K562 (cell line): ENCODE measurements around the gene LTBP2. TPM values are rescaled to one million over a fixed set of nuclear protein-coding genes. Genes with fewer than 3 reads are reported as not detected.

Experiments
- ATAC-seq: fragments of 200-7000 bp; cut with Tn5 transposase; 3 replicates; pipeline ENCODE4 v1.9.1; 2020; ENCODE audit warnings: moderate library complexity
- BruUV-seq: library from RNA; stranded (reverse); fragments of 400-500 nt; replicated peaks from 2 replicates; lab custom pipeline; 2021; lab: Mats Ljungman, UMichigan
- CTCF ChIA-PET: fragments of 300-600 bp; formaldehyde crosslinking; extraction: SDS; loops from one replicate; lab custom pipeline; 2021; ENCODE audit warnings: low intra/inter-chr PET ratio; lab: Yijun Ruan, JAX
- POLR2A ChIA-PET: fragments of 300-600, 350-650 bp; sonication (Branson Sonifier 250); formaldehyde crosslinking; extraction: SDS; loops from one replicate; lab custom pipeline; 2021; ENCODE audit warnings: antibody characterized with exemption, inconsistent platforms; lab: Yijun Ruan, JAX
- DNase-seq, 4 experiments: peaks; one replicate each; pipeline versions ENCODE4 v3.0.0 to v3.0.0-alpha.2; 2011 to 2018; ENCODE audit warnings: low spot score in 3 of 4, mixed read lengths in 3 of 4; ENCODE audit errors: extremely low read depth in 1 of 4
- FAIRE-seq: peaks from 2 replicates; lab custom pipeline; 2011; peaks lifted over from hg19 to GRCh38; lab: Jason Lieb, UNC
- H2AFZ ChIP-seq: 2 replicates; pipeline ENCODE4 v1.6.0; 2011; ENCODE audit warnings: low read depth, low read length, control low read depth, inconsistent platforms
- H3K27ac ChIP-seq: fragments of 200-600 bp; 3 replicates; pipeline ENCODE4 v1.8.0; 2011; ENCODE audit warnings: low read depth, mild to moderate bottlenecking, control low read depth, inconsistent platforms, low read length, moderate library complexity, mixed read lengths; ENCODE audit errors: extremely low read depth
- H3K27me3 ChIP-seq, 2 experiments: fragments of 300-600 bp in 1 of 2; 2 replicates in 1 of 2; 3 replicates in 1 of 2; pipeline versions ENCODE4 v1.6.0 to v1.8.0; 2011; ENCODE audit warnings: inconsistent platforms in 2 of 2, low read length in 2 of 2, mild to moderate bottlenecking in 1 of 2, mixed read lengths in 1 of 2, moderate library complexity in 1 of 2; ENCODE audit not compliant: control insufficient read depth in 2 of 2, insufficient read depth in 2 of 2
- H3K36me3 ChIP-seq: fragments of 300-600 bp; 3 replicates; pipeline ENCODE4 v1.8.0; 2011; ENCODE audit warnings: mild to moderate bottlenecking, low read length, inconsistent platforms; ENCODE audit not compliant: control insufficient read depth, insufficient read depth
- H3K4me1 ChIP-seq, 2 experiments: fragments of 200-600 bp in 1 of 2; replicated peaks in 1 of 2; 2 replicates in 1 of 2; 3 replicates in 1 of 2; pipeline versions ENCODE4 v1.5.1 to v1.8.0; 2011; ENCODE audit warnings: inconsistent platforms in 2 of 2, low read length in 2 of 2, mild to moderate bottlenecking in 1 of 2, mixed read lengths in 1 of 2, moderate library complexity in 1 of 2; ENCODE audit not compliant: control insufficient read depth in 2 of 2, insufficient read depth in 2 of 2
- H3K4me2 ChIP-seq: 2 replicates; pipeline ENCODE4 v1.6.1; 2011; ENCODE audit warnings: low read length, control low read depth, inconsistent platforms, mixed read lengths; ENCODE audit not compliant: insufficient read depth
- H3K4me3 ChIP-seq: fragments of 200-600 bp; sonication (generic), shearing (Covaris generic); 2 replicates; pipeline ENCODE4 v1.5.1; 2016; ENCODE audit warnings: control low read depth, inconsistent platforms
- H3K79me2 ChIP-seq: fragments of 200-600 bp; 3 replicates; pipeline ENCODE4 v1.8.0; 2011; ENCODE audit warnings: low read length, inconsistent platforms; ENCODE audit not compliant: control insufficient read depth, insufficient read depth
- H3K9ac ChIP-seq, 2 experiments: 2 replicates each; pipeline versions ENCODE4 v1.6.0 to v1.6.1; 2011; ENCODE audit warnings: low read depth in 2 of 2, low read length in 2 of 2, control low read depth in 1 of 2, inconsistent platforms in 1 of 2, mild to moderate bottlenecking in 1 of 2, mixed read lengths in 1 of 2; ENCODE audit not compliant: insufficient read depth in 1 of 2
- H3K9me1 ChIP-seq: one replicate; pipeline ENCODE4 v1.6.0; 2011; ENCODE audit warnings: inconsistent platforms, mild to moderate bottlenecking, low read length, moderate library complexity; ENCODE audit not compliant: control insufficient read depth, insufficient read depth
- H3K9me3 ChIP-seq: replicated peaks from 2 replicates; pipeline ENCODE4 v1.5.1; 2011; ENCODE audit warnings: low read depth, low read length, inconsistent platforms; ENCODE audit not compliant: control insufficient read depth, insufficient read depth
- H4K20me1 ChIP-seq: replicated peaks from 2 replicates; pipeline ENCODE4 v1.6.1; 2011; ENCODE audit warnings: low read length, inconsistent platforms, mixed read lengths; ENCODE audit not compliant: control insufficient read depth, insufficient read depth
- BCOR ChIP-seq: fragments of 450-650 bp; IDR thresholded peaks from 2 replicates; pipeline ENCODE4 v1.6.1; 2016
- FOS ChIP-seq: IDR thresholded peaks from 3 replicates; pipeline ENCODE4 v1.6.1; 2011; ENCODE audit not compliant: insufficient read length; ENCODE audit errors: extremely low read depth
- HDGF ChIP-seq: fragments of 450-650 bp; IDR thresholded peaks from 2 replicates; pipeline ENCODE4 v1.6.1; 2016
- PHB2 ChIP-seq: fragments of 450-650 bp; IDR thresholded peaks from 2 replicates; pipeline ENCODE4 v1.6.1; 2017; ENCODE audit warnings: low read depth
- POLR3G ChIP-seq: IDR thresholded peaks from 2 replicates; pipeline ENCODE4 v1.6.1; 2011; ENCODE audit not compliant: insufficient read length, insufficient replicate concordance; ENCODE audit errors: extremely low read depth
- PRPF4 ChIP-seq: fragments of 200-400 bp; formaldehyde crosslinking; IDR thresholded peaks from one replicate; pipeline ENCODE4 v1.6.1; 2017; ENCODE audit warnings: low read length, low read depth, mild to moderate bottlenecking; ENCODE audit not compliant: insufficient read depth, poor library complexity, severe bottlenecking
- RBM25 ChIP-seq: fragments of 200-400 bp; formaldehyde crosslinking; IDR thresholded peaks from 2 replicates; pipeline ENCODE4 v1.6.1; 2018; ENCODE audit warnings: low read length, low read depth, moderate library complexity; ENCODE audit not compliant: severe bottlenecking
- SMARCA4 ChIP-seq: fragments of 450-650 bp; IDR thresholded peaks from 2 replicates; pipeline ENCODE4 v1.6.1; 2016
- STAT5A ChIP-seq: IDR thresholded peaks from 2 replicates; pipeline ENCODE4 v1.6.1; 2012; ENCODE audit warnings: low read length, inconsistent platforms, borderline replicate concordance
- THAP12 ChIP-seq: fragments of 250-450 bp; sonication (Bioruptor Pico); IDR thresholded peaks from 2 replicates; pipeline ENCODE4 v1.9.0; 2021; ENCODE audit warnings: mild to moderate bottlenecking, inconsistent platforms
- WHSC1 ChIP-seq: IDR thresholded peaks from one replicate; pipeline ENCODE4 v1.6.1; 2012; ENCODE audit warnings: low read length, control low read depth, inconsistent platforms
- ZBED1 ChIP-seq: IDR thresholded peaks from 2 replicates; pipeline ENCODE4 v1.6.1; 2014
- ZNF121 ChIP-seq: sonication (generic); formaldehyde crosslinking; conservative IDR thresholded peaks from 2 replicates; pipeline ENCODE4 v1.8.0; 2022; ENCODE audit warnings: missing genetic modification reagents
- ZNF3 ChIP-seq: fragments of 250-450 bp; sonication (Bioruptor Pico); IDR thresholded peaks from 2 replicates; pipeline ENCODE4 v1.5.0; 2021; ENCODE audit warnings: mild to moderate bottlenecking, moderate library complexity
- WGBS: fragments of 100-300 bp; shearing (Covaris generic); methylation state at CpG from one replicate; pipeline ENCODE4 v1.1.6; 2016; ENCODE audit warnings: low coverage, mixed read lengths; ENCODE audit not compliant: insufficient coverage; ENCODE audit errors: missing lambda C conversion rate; 5-methylcytosine and 5-hydroxymethylcytosine counted together
- in situ Hi-C: fragments of 300-500 bp; cut with MboI; formaldehyde crosslinking; loops from 4 replicates; pipeline ENCODE4 v1.15.0; 2018; ENCODE audit warnings: inconsistent platforms, mixed read lengths
- intact Hi-C: fragments of 100-400 bp; cut with micrococcal nuclease; formaldehyde crosslinking; loops from 2 replicates; pipeline ENCODE4 v1.14.2; 2022
- polyA plus RNA-seq, 8 experiments: library from polyadenylated mRNA; depleted of rRNA in 4 of 8; stranded (reverse) in 5 of 8; unstranded in 3 of 8; fragments of >200 nt; fragmentation: Nextera tagmentation in 2 of 8; fragmentation: Illumina TruSeq in 1 of 8; extraction: Ambion mirVana in 2 of 8; extraction: Trizol in 1 of 8; gene quantifications; 2 replicates each; pipeline versions ENCODE4 v1.2.1 to v1.2.3, GENCODE V29; 2011 to 2014; ENCODE audit warnings: inconsistent platforms in 1 of 8, missing spikeins in 1 of 8
- total RNA-seq, 7 experiments: library from RNA; depleted of rRNA in 6 of 7; stranded (reverse); fragments of >200 nt in 6 of 7; fragmentation: Illumina TruSeq in 2 of 7; extraction: Trizol in 2 of 7; gene quantifications; 2 replicates each; pipeline versions ENCODE4 v1.2.1 to v1.2.3, GENCODE V29; 2011 to 2021; ENCODE audit warnings: low replicate concordance in 1 of 7
- TF ChIP-seq, protein P1 (sequence below): IDR thresholded peaks from 3 replicates; pipeline ENCODE4 v1.6.1; 2011; ENCODE audit warnings: borderline replicate concordance, mild to moderate bottlenecking, moderate library complexity; ENCODE audit not compliant: insufficient read length; ENCODE audit errors: extremely low read depth

Gene LTBP2
- total and polyA plus RNA-seq, 9 of the 15 experiments (the other 6 are each of a cell fraction or from before 2014, with no cell fraction given), result under 0.01 to 0.18 (median 0.03) TPM; not detected in 3

GRCh38 chr14:74650927-74651686, 39.1 kb upstream of the LTBP2 start:
- no peak for FAIRE-seq
- TF ChIP-seq HDGF (no peak), FOS (no peak), BCOR (peak; percentile 42; the same call in 1 of the 2 replicates), STAT5A (no peak), PRPF4 (no peak), PHB2 (no peak), ZNF3 (no peak), ZNF121 (CRISPR knock-in tag) (peak; percentile 82), ZBED1 (no peak), THAP12 (no peak), RBM25 (peak; percentile 64), POLR3G (no peak), WHSC1 (no peak), SMARCA4 (no peak)
- TF ChIP-seq, protein P1, sequence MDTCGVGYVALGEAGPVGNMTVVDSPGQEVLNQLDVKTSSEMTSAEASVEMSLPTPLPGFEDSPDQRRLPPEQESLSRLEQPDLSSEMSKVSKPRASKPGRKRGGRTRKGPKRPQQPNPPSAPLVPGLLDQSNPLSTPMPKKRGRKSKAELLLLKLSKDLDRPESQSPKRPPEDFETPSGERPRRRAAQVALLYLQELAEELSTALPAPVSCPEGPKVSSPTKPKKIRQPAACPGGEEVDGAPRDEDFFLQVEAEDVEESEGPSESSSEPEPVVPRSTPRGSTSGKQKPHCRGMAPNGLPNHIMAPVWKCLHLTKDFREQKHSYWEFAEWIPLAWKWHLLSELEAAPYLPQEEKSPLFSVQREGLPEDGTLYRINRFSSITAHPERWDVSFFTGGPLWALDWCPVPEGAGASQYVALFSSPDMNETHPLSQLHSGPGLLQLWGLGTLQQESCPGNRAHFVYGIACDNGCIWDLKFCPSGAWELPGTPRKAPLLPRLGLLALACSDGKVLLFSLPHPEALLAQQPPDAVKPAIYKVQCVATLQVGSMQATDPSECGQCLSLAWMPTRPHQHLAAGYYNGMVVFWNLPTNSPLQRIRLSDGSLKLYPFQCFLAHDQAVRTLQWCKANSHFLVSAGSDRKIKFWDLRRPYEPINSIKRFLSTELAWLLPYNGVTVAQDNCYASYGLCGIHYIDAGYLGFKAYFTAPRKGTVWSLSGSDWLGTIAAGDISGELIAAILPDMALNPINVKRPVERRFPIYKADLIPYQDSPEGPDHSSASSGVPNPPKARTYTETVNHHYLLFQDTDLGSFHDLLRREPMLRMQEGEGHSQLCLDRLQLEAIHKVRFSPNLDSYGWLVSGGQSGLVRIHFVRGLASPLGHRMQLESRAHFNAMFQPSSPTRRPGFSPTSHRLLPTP, result no peak

More at GRCh38 chr14:74650927-74651686, 39.1 kb upstream of the LTBP2 start:
- intact Hi-C loops (no loop called here), in situ Hi-C loops (no loop called here)
- DNase-seq (no peak), ATAC-seq (no peak)
- Histone ChIP-seq H3K9me3 (no peaks in the 10 kb centered on the region), H2AFZ (no peak overlapping the region), H4K20me1 (no peaks in the 10 kb centered on the region), H3K36me3 (no peaks in the 10 kb centered on the region), H3K27ac (no peak overlapping the region), H3K4me1 (peaks cover 0 to 3% of the 10 kb centered on the region in 2 experiments; a peak in 3 of 5 replicates), H3K4me2 (no peak overlapping the region), H3K9ac (no peak overlapping the region), H3K27me3 (no peaks in the 10 kb centered on the region), H3K4me3 (no peak overlapping the region), H3K79me2 (no peaks in the 10 kb centered on the region), H3K9me1 (no peaks in the 10 kb centered on the region)
- BruUV-seq, result no TSS peak
- POLR2A ChIA-PET, result no interaction called here
- WGBS, result no CpG with 5 or more reads among the region's 1 CpG
- CTCF ChIA-PET, result no interaction called here
